ENCODE measurements around the gene CCDC174.

- TF ChIP-seq CTCF (conservative IDR thresholded peaks at IDR 0.05): no peak
- no peak for TF ChIP-seq ZFX (IDR thresholded peaks at IDR 0.05)
Measured at GRCh38 chr3:14721126-14721864, 69.7 kb downstream of the CCDC174 start.

Data from C4-2B (cell line).